C4-2B (cell line): ENCODE data around the gene RELN.

Experiments used
- CTCF ChIP-seq: fragments of 450-650 bp; conservative IDR thresholded peaks from 2 replicates; pipeline ENCODE4 v1.5.1; 2017; ENCODE audit warnings: mild to moderate bottlenecking
- ZFX ChIP-seq: fragments of 450-650 bp; IDR thresholded peaks from 2 replicates; pipeline ENCODE4 v1.6.1; 2017

- no peak for TF ChIP-seq CTCF
- no peak for TF ChIP-seq ZFX
Observed at GRCh38 chr7:103996017-103996551, 6.6 kb upstream of the RELN start.
